ENCODE results near the gene ZNF610. TPM values are rescaled to one million over a fixed set of nuclear protein-coding genes. Genes with fewer than 3 reads are reported as not detected.

The ZNF610 gene
- total and polyA plus RNA-seq, 2 of the 13 experiments (the other 11 are each of a cell fraction or from before 2014, with no cell fraction given) = 0.32 to 0.69 TPM

DNA sequence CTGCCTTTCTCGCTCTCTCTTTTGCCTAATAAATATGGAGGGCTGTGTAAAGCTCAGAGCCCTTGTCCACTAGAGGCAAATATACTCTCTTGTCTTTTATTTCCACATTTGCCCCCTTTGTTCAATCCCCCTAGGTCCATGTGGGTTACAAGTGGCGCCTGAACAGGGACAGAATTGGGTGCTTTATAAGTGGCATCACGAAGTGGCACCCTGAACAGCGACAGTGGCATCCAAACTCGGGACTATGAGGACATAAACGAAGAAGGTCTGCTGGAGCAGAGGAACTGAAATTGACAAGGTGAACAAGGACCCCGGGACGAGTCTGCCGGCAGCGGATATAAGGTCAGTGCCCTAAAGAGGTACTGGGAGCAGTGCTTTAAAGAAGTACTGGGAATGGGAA lies 4.3 kb upstream of the ZNF610 start:
- Histone ChIP-seq H3K9me3 (ENCODE audit: low read length) (peaks cover 76% of the 10 kb centered on the region), H3K4me2 (ENCODE audit: low read depth, low read length) (no peak overlapping the region), H3K27me3 (ENCODE audit: control insufficient read depth in 1 of 2, insufficient read depth in 2 of 2, low read length in 2 of 2) (no peaks in the 10 kb centered on the region), H3K79me2 (ENCODE audit: insufficient read depth, low read length) (no peaks in the 10 kb centered on the region), H3K4me3 (replicated peaks in 1 of 3; ENCODE audit: insufficient read depth in 1 of 3, low read depth in 2 of 3, low read length in 3 of 3) (no peak overlapping the region), H3K27ac (ENCODE audit: extremely low read length, insufficient read depth, low read length) (no peak overlapping the region), H2AFZ (ENCODE audit: low read length) (no peak overlapping the region), H3K36me3 (replicated peaks in 1 of 2; ENCODE audit: control insufficient read depth in 1 of 2, insufficient read depth in 2 of 2, low read length in 2 of 2) (no peaks in the 10 kb centered on the region), H4K20me1 (ENCODE audit: insufficient read depth, low read length) (no peaks in the 10 kb centered on the region), H3K4me1 (ENCODE audit: insufficient read depth, low read length) (no peaks in the 10 kb centered on the region), H3K9ac (ENCODE audit: insufficient read depth, low read depth, low read length) (no peak overlapping the region)
- ATAC-seq = no peak
- no peak for FAIRE-seq
- intact Hi-C loops (cut with micrococcal nuclease; ENCODE audit: unreplicated experiment) = no loop called here
- CTCF ChIA-PET (ENCODE audit: low intra/inter-chr PET ratio, low total read pairs) = no interaction called here
- in situ Hi-C loops (cut with HindIII; ENCODE audit: extremely low pct_ligation_motif_present, low pct_unique_long_range_greater_than_20kb) = no loop called here
- no TSS peak for BruUV-seq (replicated peaks)
- POLR2A ChIA-PET = no interaction called here
- TF ChIP-seq, protein P1, sequence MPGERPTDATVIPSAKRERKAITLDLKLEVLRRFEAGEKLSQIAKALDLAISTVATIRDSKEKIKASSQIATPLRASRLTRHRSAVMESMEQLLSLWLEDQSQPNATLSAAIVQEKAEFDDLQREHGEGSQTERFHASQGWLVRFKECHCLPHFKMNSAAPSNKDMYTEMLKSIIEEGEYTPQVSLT (CRISPR knock-in tag; IDR thresholded peaks at IDR 0.05; ENCODE audit: borderline replicate concordance, low read depth) = no peak
- TF ChIP-seq SIX1 (CRISPR knock-in tag; IDR thresholded peaks at IDR 0.05; ENCODE audit: borderline replicate concordance) (no peak), RBM22 (optimal IDR thresholded peaks at IDR 0.05; ENCODE audit: low read length) (no peak), ZBTB42 (CRISPR knock-in tag; IDR thresholded peaks at IDR 0.05) (no peak), ZFYVE20 (CRISPR knock-in tag; IDR thresholded peaks at IDR 0.05; ENCODE audit: borderline replicate concordance, low read depth) (no peak), ZNF556 (CRISPR knock-in tag; IDR thresholded peaks at IDR 0.05; ENCODE audit: borderline replicate concordance) (no peak), ZNF431 (CRISPR knock-in tag; IDR thresholded peaks at IDR 0.05; ENCODE audit: borderline replicate concordance, low read depth) (no peak), ZNF790 (CRISPR knock-in tag; IDR thresholded peaks at IDR 0.05; ENCODE audit: borderline replicate concordance) (no peak), TOPORS (CRISPR knock-in tag; IDR thresholded peaks at IDR 0.05) (no peak), SSRP1 (CRISPR knock-in tag; IDR thresholded peaks at IDR 0.05) (no peak), ISL2 (CRISPR knock-in tag; IDR thresholded peaks at IDR 0.05) (no peak), NFYC (CRISPR knock-in tag; IDR thresholded peaks at IDR 0.05) (no peak)
- TF ChIP-seq, protein P2, sequence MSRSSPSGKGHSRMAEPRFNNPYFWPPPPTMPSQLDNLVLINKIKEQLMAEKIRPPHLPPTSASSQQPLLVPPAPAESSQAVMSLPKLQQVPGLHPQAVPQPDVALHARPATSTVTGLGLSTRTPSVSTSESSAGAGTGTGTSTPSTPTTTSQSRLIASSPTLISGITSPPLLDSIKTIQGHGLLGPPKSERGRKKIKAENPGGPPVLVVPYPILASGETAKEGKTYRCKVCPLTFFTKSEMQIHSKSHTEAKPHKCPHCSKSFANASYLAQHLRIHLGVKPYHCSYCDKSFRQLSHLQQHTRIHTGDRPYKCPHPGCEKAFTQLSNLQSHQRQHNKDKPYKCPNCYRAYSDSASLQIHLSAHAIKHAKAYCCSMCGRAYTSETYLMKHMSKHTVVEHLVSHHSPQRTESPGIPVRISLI (CRISPR knock-in tag; IDR thresholded peaks at IDR 0.05; ENCODE audit: borderline replicate concordance) = no peak
- TF ChIP-seq, protein P3, sequence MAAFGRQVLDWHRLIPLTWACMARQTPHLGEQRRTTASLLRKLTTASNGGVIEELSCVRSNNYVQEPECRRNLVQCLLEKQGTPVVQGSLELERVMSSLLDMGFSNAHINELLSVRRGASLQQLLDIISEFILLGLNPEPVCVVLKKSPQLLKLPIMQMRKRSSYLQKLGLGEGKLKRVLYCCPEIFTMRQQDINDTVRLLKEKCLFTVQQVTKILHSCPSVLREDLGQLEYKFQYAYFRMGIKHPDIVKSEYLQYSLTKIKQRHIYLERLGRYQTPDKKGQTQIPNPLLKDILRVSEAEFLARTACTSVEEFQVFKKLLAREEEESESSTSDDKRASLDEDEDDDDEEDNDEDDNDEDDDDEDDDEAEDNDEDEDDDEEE (CRISPR knock-in tag; IDR thresholded peaks at IDR 0.05) = no peak
- 31% methylated on average over 10 of the region's 10 CpGs for WGBS (ENCODE audit: low lambda C conversion rate)
- no peak for DNase-seq (ENCODE audit: low spot score)

All from HepG2 (cell line).